Measurements from ENCODE around the gene CCER1. TPM values are rescaled to one million over a fixed set of nuclear protein-coding genes. Genes with fewer than 3 reads are reported as not detected.

CCER1 gene, protein sequence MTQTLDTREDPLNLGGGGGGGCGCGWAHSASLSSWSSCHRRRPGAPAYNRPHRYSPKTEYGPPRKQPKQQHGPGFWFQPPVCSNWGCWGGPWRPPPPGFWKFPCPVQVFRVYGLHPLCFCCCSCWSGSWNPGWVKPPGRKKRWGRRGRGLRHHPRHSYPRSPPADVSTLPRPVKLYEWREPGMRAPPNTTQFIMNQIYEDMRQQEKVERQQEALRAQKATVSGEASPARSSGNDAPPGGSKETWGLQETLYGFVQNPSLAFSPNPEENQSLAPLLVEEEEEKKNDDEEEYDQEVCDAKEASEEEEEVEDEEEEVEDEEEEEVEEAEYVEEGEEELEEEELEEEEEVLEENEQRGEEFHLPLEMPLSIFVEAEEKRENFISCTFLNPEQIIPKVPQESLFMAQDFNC
- total RNA-seq, result not detected
- not detected for polyA plus RNA-seq (ENCODE audit: insufficient read length in 2 of 2)
- long read RNA-seq, donor 1, result 0 reads
- long read RNA-seq, donor 2, result 0 reads
- long read RNA-seq, donor 3, result 0 reads
- long read RNA-seq, donor 4, result 0 reads

DNA sequence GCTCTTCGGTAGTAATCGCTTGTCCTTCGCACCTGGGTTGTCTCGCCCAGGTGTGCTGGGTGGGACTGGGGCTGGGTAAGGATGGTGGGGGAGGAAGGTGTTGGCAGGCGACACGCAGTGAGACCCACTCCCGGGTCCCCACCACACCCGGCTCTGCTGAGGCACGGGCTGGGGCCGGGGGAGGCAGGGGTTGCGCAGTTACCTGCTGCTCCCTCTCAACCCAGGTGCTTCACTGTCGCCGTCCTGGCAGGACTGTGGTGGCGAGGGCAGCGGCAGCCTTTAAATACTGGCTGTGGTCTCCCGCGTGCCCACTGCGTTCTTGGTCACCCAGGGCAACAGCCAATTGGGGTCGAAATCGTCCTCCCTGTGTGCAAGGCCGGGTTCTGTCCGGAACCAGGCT lies at the start of gene CCER1:
Gene CCER1 (minus strand): TSS at position 256 of the 400 bp plus-strand sequence. CDS start 434 bp downstream, outside the sequence.
- Histone ChIP-seq H3K4me3 (ENCODE audit: low read depth, low read length) (no peak within 1 kb of the TSS), H3K27ac (ENCODE audit: low read depth, low read length) (no peak within 1 kb of the TSS), H3K4me1 (ENCODE audit: control insufficient read depth, insufficient read depth, low read length) (no peaks in the 10 kb centered on the region), H3K27me3 (ENCODE audit: control insufficient read depth, insufficient read depth, low read length) (no peaks in the 10 kb centered on the region), H3K36me3 (ENCODE audit: control insufficient read depth, insufficient read depth, low read length) (no peaks in the 10 kb centered on the region), H3K9me3 (ENCODE audit: control insufficient read depth, insufficient read depth, low read length) (no peaks in the 10 kb centered on the region)
- no peak for DNase-seq (ENCODE audit: low read depth in 4 of 6, low spot score in 6 of 6)
- 99% methylated on average over 22 of the region's 22 CpGs for WGBS (ENCODE audit: insufficient coverage)

DNA sequence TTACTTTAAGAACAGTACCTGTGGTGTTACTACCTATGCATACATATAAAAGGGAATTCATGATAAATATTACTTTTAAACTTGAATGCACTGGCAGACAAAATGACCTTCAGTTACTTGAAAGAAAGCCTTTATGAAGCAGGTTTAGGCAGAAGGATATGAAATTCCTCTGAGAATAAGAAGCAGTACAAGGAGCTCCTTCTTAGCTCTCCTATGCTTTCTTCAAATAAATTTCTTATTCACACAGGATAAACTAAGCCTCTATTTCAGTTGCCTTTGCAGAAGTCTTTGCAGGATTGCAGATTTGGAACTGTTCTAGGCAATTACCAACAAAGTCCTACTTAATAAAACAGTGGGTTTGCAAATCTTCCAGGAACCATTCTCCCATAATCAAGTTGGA lies 48.8 kb upstream of the CCER1 start:
- H3K9me3 ChIP-seq (ENCODE audit: control insufficient read depth, insufficient read depth, low read length), result no peaks in the 10 kb centered on the region
- peak in 1 of 6 donors; percentile 23 for DNase-seq (ENCODE audit: low read depth in 4 of 6, low spot score in 6 of 6)
- H3K27ac ChIP-seq (ENCODE audit: low read depth, low read length), result no peak overlapping the region
- H3K27me3 ChIP-seq (ENCODE audit: control insufficient read depth, insufficient read depth, low read length), result no peaks in the 10 kb centered on the region
- no peak overlapping the region for H3K4me3 ChIP-seq (ENCODE audit: low read depth, low read length)
- H3K36me3 ChIP-seq (ENCODE audit: control insufficient read depth, insufficient read depth, low read length), result no peaks in the 10 kb centered on the region
- no peaks in the 10 kb centered on the region for H3K4me1 ChIP-seq (ENCODE audit: control insufficient read depth, insufficient read depth, low read length)

DNA sequence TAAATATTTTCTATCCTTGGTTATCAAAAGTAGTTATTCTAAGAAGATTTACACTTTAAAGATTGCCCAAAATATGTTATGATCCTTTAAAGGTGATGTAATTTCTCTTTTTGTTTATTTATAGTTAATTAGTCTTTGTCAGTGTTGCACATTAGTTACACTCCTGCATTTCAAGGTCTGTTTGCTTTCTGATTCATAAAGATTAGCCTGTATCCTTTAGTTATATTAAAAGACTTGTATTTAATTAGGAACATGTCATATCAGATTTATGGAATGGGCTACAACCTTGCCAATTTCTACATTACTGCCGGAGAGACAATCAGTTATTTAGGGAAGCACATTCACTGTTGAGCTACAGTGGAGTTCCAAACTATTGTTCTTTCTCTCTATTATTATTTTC lies 46.3 kb upstream of the CCER1 start:
- Histone ChIP-seq H3K27me3 (ENCODE audit: control insufficient read depth, insufficient read depth, low read length) (no peaks in the 10 kb centered on the region), H3K27ac (ENCODE audit: low read depth, low read length) (no peak overlapping the region), H3K9me3 (ENCODE audit: control insufficient read depth, insufficient read depth, low read length) (no peaks in the 10 kb centered on the region), H3K4me3 (ENCODE audit: low read depth, low read length) (no peak overlapping the region), H3K36me3 (ENCODE audit: control insufficient read depth, insufficient read depth, low read length) (no peaks in the 10 kb centered on the region), H3K4me1 (ENCODE audit: control insufficient read depth, insufficient read depth, low read length) (no peaks in the 10 kb centered on the region)
- peak in 1 of 6 donors; percentile 5 for DNase-seq (ENCODE audit: low read depth in 4 of 6, low spot score in 6 of 6)
- WGBS (ENCODE audit: insufficient coverage), result no CpG with 5 or more reads among the region's 1 CpG

DNA sequence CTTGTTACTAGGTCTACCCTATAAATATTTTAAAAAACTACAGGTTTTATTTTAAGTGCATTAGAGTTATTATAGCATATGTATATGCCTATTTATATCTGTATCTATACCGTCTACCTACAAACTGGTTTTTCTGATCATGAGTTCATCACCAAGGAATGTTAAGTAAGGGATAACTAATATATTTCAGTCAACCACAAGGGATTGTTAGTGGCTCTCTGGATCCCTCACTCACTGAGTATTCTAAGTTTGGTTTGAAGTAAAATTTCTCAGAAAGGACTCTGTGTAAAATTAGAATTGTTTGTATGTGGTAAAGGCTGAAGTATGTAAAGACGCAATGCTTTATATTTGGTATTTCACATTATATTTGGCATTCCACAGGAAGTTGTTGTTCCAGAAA lies 45.0 kb upstream of the CCER1 start:
- Histone ChIP-seq H3K27me3 (ENCODE audit: control insufficient read depth, insufficient read depth, low read length) (no peaks in the 10 kb centered on the region), H3K27ac (ENCODE audit: low read depth, low read length) (no peak overlapping the region), H3K9me3 (ENCODE audit: control insufficient read depth, insufficient read depth, low read length) (no peaks in the 10 kb centered on the region), H3K4me3 (ENCODE audit: low read depth, low read length) (no peak overlapping the region), H3K4me1 (ENCODE audit: control insufficient read depth, insufficient read depth, low read length) (no peaks in the 10 kb centered on the region), H3K36me3 (ENCODE audit: control insufficient read depth, insufficient read depth, low read length) (no peaks in the 10 kb centered on the region)
- no CpG with 5 or more reads among the region's 2 CpGs for WGBS (ENCODE audit: insufficient coverage)
- DNase-seq (ENCODE audit: low read depth in 4 of 6, low spot score in 6 of 6), result no peak

DNA sequence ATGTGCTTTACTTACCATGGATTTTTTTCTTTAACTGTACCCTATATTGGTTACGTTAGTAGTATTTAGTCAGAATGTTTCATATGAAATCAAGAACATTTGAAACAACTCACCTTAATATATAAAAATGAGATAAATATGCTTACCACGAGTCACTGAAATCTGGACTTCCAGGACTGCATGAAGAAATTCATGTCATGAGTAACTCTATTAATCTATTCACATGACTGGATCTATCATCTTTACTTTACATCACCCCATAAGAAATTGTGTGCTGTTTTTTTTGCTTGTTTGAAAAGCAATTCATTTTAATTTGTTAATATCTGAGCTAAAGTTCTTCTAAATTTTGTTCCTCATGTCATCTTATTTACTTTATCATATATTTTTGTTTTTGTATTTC lies 44.6 kb upstream of the CCER1 start:
- no peaks in the 10 kb centered on the region for H3K36me3 ChIP-seq (ENCODE audit: control insufficient read depth, insufficient read depth, low read length)
- DNase-seq (ENCODE audit: low read depth in 4 of 6, low spot score in 6 of 6), result no peak
- no peak overlapping the region for H3K4me3 ChIP-seq (ENCODE audit: low read depth, low read length)
- H3K27ac ChIP-seq (ENCODE audit: low read depth, low read length), result no peak overlapping the region
- no CpG with 5 or more reads among the region's 2 CpGs for WGBS (ENCODE audit: insufficient coverage)
- no peaks in the 10 kb centered on the region for H3K27me3 ChIP-seq (ENCODE audit: control insufficient read depth, insufficient read depth, low read length)
- H3K4me1 ChIP-seq (ENCODE audit: control insufficient read depth, insufficient read depth, low read length), result no peaks in the 10 kb centered on the region
- H3K9me3 ChIP-seq (ENCODE audit: control insufficient read depth, insufficient read depth, low read length), result no peaks in the 10 kb centered on the region

DNA sequence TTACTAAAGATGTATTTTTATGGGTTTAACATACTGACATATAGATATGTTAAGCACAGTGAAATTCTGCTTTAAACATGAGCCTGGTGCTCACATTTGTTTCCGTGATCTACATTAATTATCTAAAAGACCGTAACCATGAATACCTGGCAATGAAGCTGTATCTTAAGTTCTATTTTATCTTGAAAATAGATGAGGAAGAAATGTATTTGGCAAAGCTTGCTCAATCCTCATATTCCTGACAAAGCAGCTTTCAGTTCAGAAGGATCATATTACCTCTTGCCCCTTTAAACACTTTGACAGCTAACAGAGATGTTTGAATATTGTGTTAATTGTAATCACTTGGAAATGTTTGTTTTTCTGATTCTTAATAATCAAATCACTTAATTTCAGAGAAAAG lies 40.0 kb upstream of the CCER1 start:
- no peaks in the 10 kb centered on the region for H3K9me3 ChIP-seq (ENCODE audit: control insufficient read depth, insufficient read depth, low read length)
- no peaks in the 10 kb centered on the region for H3K4me1 ChIP-seq (ENCODE audit: control insufficient read depth, insufficient read depth, low read length)
- H3K36me3 ChIP-seq (ENCODE audit: control insufficient read depth, insufficient read depth, low read length), result no peaks in the 10 kb centered on the region
- DNase-seq (ENCODE audit: low read depth in 4 of 6, low spot score in 6 of 6), result no peak
- WGBS (ENCODE audit: insufficient coverage), result no CpG with 5 or more reads among the region's 2 CpGs
- H3K27ac ChIP-seq (ENCODE audit: low read depth, low read length), result no peak overlapping the region
- no peak overlapping the region for H3K4me3 ChIP-seq (ENCODE audit: low read depth, low read length)
- no peaks in the 10 kb centered on the region for H3K27me3 ChIP-seq (ENCODE audit: control insufficient read depth, insufficient read depth, low read length)

DNA sequence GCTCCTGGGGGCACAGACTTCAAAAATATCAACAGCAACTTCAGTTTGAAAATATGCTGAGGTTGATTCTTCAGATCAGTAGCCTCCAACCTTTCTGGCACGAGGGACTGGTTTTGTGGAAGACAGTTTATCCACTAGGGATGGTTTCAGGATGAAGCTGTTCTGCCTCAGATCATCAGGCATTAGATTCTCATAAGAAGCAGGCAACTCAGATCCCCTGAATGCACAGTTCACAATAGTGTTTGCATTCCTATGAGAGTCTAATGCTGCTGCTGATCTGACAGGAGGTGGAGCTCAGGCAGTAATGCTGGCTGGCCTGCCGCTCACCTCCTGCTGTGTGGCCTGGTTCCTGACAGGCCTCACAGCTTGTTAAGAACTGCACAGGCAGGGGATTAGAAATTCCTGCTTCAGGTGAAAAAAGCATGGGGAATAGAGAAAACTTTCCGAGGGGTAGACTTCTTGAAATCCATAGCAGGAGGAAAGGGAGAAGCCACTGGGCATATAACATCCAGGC lies 37.0 kb upstream of the CCER1 start:
- 88% methylated on average over 3 of the region's 3 CpGs for WGBS (ENCODE audit: insufficient coverage)
- H3K27ac ChIP-seq (ENCODE audit: low read depth, low read length), result no peak overlapping the region
- no peak for DNase-seq (ENCODE audit: low read depth in 4 of 6, low spot score in 6 of 6)
- no peaks in the 10 kb centered on the region for H3K4me1 ChIP-seq (ENCODE audit: control insufficient read depth, insufficient read depth, low read length)
- no peaks in the 10 kb centered on the region for H3K9me3 ChIP-seq (ENCODE audit: control insufficient read depth, insufficient read depth, low read length)
- no peaks in the 10 kb centered on the region for H3K36me3 ChIP-seq (ENCODE audit: control insufficient read depth, insufficient read depth, low read length)
- no peaks in the 10 kb centered on the region for H3K27me3 ChIP-seq (ENCODE audit: control insufficient read depth, insufficient read depth, low read length)
- H3K4me3 ChIP-seq (ENCODE audit: low read depth, low read length), result no peak overlapping the region

DNA sequence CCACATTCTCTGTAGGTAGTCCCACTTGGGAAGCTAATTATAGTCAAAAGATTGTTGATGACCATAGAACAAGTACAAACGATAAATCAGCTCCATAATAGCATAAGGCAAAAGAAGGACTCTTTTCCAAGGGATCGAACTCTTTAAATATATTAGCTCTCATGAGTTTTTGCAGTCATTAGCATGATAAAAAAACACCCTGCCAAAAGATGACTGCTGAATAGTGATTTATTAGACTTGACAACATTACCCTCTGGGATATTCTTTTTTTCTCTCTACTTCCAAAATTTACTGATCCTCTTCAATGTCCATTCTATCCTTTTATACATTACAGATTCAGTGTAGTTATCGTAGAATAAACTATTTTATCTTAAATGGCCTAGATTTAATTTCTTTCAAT lies 35.6 kb upstream of the CCER1 start:
- Histone ChIP-seq H3K36me3 (ENCODE audit: control insufficient read depth, insufficient read depth, low read length) (no peaks in the 10 kb centered on the region), H3K27me3 (ENCODE audit: control insufficient read depth, insufficient read depth, low read length) (no peaks in the 10 kb centered on the region), H3K4me1 (ENCODE audit: control insufficient read depth, insufficient read depth, low read length) (no peaks in the 10 kb centered on the region), H3K27ac (ENCODE audit: low read depth, low read length) (no peak overlapping the region), H3K4me3 (ENCODE audit: low read depth, low read length) (no peak overlapping the region), H3K9me3 (ENCODE audit: control insufficient read depth, insufficient read depth, low read length) (no peaks in the 10 kb centered on the region)
- DNase-seq (ENCODE audit: low read depth in 4 of 6, low spot score in 6 of 6), result no peak
- no CpG with 5 or more reads among the region's 3 CpGs for WGBS (ENCODE audit: insufficient coverage)

DNA sequence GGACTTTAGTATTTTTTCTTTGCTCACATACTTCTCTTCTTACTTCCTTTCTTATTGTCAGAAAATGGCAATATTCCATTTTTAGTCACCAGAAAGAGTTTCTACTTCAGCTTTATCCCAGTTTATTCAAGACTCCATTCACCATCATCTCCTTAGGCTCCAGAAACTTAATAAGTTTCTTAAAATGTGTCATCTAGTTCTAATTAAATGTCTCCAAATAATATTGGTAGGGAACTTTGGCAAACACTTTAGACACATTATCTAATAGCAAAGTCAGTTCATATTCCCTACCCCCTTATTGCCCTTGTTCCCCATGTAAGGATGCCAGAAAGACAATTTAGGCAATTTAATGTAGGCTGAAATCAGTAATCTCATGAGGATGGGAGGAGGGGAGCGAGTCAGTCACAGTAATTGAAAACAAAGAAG lies 34.7 kb upstream of the CCER1 start:
- H3K4me1 ChIP-seq (ENCODE audit: control insufficient read depth, insufficient read depth, low read length), result no peaks in the 10 kb centered on the region
- no CpG with 5 or more reads among the region's 1 CpG for WGBS (ENCODE audit: insufficient coverage)
- no peak for DNase-seq (ENCODE audit: low read depth in 4 of 6, low spot score in 6 of 6)
- no peaks in the 10 kb centered on the region for H3K27me3 ChIP-seq (ENCODE audit: control insufficient read depth, insufficient read depth, low read length)
- H3K36me3 ChIP-seq (ENCODE audit: control insufficient read depth, insufficient read depth, low read length), result no peaks in the 10 kb centered on the region
- H3K9me3 ChIP-seq (ENCODE audit: control insufficient read depth, insufficient read depth, low read length), result no peaks in the 10 kb centered on the region
- H3K4me3 ChIP-seq (ENCODE audit: low read depth, low read length), result no peak overlapping the region
- H3K27ac ChIP-seq (ENCODE audit: low read depth, low read length), result no peak overlapping the region

DNA sequence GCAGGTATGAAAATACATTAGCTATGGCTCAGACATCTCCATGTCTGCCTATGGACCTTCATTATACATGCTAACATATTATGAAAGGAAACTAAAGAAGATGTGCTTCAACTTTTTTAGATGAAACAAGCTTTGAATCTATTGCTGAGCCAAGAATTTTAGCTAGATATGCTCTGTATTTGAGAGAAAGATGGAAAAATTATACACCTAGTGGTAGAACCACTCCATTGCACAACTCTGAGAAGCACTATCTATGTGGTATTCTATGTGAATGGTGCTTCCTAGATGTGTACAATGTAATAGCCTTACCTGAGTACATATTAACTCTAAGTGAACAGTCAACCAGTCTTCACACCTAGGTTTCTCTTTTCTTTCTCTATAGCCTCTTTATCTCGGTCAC lies 32.5 kb upstream of the CCER1 start:
- Histone ChIP-seq H3K27ac (ENCODE audit: low read depth, low read length) (no peak overlapping the region), H3K27me3 (ENCODE audit: control insufficient read depth, insufficient read depth, low read length) (no peaks in the 10 kb centered on the region), H3K36me3 (ENCODE audit: control insufficient read depth, insufficient read depth, low read length) (no peaks in the 10 kb centered on the region), H3K9me3 (ENCODE audit: control insufficient read depth, insufficient read depth, low read length) (no peaks in the 10 kb centered on the region), H3K4me3 (ENCODE audit: low read depth, low read length) (no peak overlapping the region), H3K4me1 (ENCODE audit: control insufficient read depth, insufficient read depth, low read length) (no peaks in the 10 kb centered on the region)
- no peak for DNase-seq (ENCODE audit: low read depth in 4 of 6, low spot score in 6 of 6)
- no CpG with 5 or more reads among the region's 1 CpG for WGBS (ENCODE audit: insufficient coverage)
